Measurements from ENCODE around the gene SLC9A3. TPM values are rescaled to one million over a fixed set of nuclear protein-coding genes. Genes with fewer than 3 reads are reported as not detected.

Gene SLC9A3
- total RNA-seq, 1 experiment from 2014 or later = 1.5 TPM

- ChIA-PET CTCF (interaction anchor here (2.3 kb wide), 1 partner anchor 107 kb away, joined by 22 read pairs; no protein-coding TSS in a partner anchor), POLR2A (interaction anchor here (1.3 kb wide), 1 partner anchor 9 kb away, joined by 3 read pairs; no protein-coding TSS in a partner anchor), RAD21 (ENCODE audit: low non-redundant PET in 1 of 2, low total read pairs in 2 of 2, uncharacterized antibody in 2 of 2, unreplicated experiment in 2 of 2) (no interaction called here)
- DNase-seq (ENCODE audit: low read depth, low spot score) = no peak
- Histone ChIP-seq H3K4me1 (ENCODE audit: control insufficient read depth in 1 of 2, insufficient read depth in 2 of 2, low read length in 2 of 2) (peaks cover 0 to 9% of the 10 kb centered on the region in 2 experiments; a peak in 3 of 4 replicates), H3K4me2 (ENCODE audit: low read length) (no peak overlapping the region), H2AFZ (ENCODE audit: low read depth, low read length, poor library complexity, severe bottlenecking) (no peak overlapping the region), H3K79me2 (ENCODE audit: insufficient read depth, low read length) (no peaks in the 10 kb centered on the region), H3K9me3 (ENCODE audit: control insufficient read depth in 1 of 2, insufficient read depth in 1 of 2, low read depth in 1 of 2, low read length in 2 of 2) (no peaks in the 10 kb centered on the region), H3K9me2 (ENCODE audit: insufficient read depth) (no peaks in the 10 kb centered on the region), H4K20me1 (ENCODE audit: insufficient read depth) (no peaks in the 10 kb centered on the region), H3K36me3 (ENCODE audit: control insufficient read depth in 1 of 2, insufficient read depth in 2 of 2, low read length in 2 of 2) (no peaks in the 10 kb centered on the region), H3K9ac (ENCODE audit: low read length) (no peak overlapping the region), H3K27ac (ENCODE audit: low read depth, low read length) (no peak overlapping the region), H3K27me3 (ENCODE audit: insufficient read depth, low read length) (no peaks in the 10 kb centered on the region), H3K4me3 (replicated peaks in 1 of 2; ENCODE audit: low read depth in 1 of 2, low read length in 2 of 2) (no peak overlapping the region)
- intact Hi-C loops (cut with micrococcal nuclease) = no loop called here
- BruUV-seq (replicated peaks) = no TSS peak
- no peak for ATAC-seq
- TF ChIP-seq POLR2AphosphoS5 (IDR thresholded peaks at IDR 0.05; ENCODE audit: low read depth, low read length) (no peak), SP1 (IDR thresholded peaks at IDR 0.05; ENCODE audit: low read depth) (no peak)
Observed at GRCh38 chr5:423626-424261, 100.5 kb downstream of the SLC9A3 start.

- no peaks in the 10 kb centered on the region for H3K9me3 ChIP-seq (ENCODE audit: control insufficient read depth in 1 of 2, insufficient read depth in 1 of 2, low read depth in 1 of 2, low read length in 2 of 2)
- RAD21 ChIA-PET (ENCODE audit: low non-redundant PET in 1 of 2, low total read pairs in 2 of 2, uncharacterized antibody in 2 of 2, unreplicated experiment in 2 of 2) = no interaction called here
- H3K9me2 ChIP-seq (ENCODE audit: insufficient read depth) = no peaks in the 10 kb centered on the region
- TF ChIP-seq EZH2 (IDR thresholded peaks at IDR 0.05) = no peak
- intact Hi-C loops (cut with micrococcal nuclease) = no loop called here
- H3K4me3 ChIP-seq (replicated peaks in 1 of 2; ENCODE audit: low read depth in 1 of 2, low read length in 2 of 2) = no peak overlapping the region
- H3K27me3 ChIP-seq (ENCODE audit: insufficient read depth, low read length) = no peaks in the 10 kb centered on the region
- H4K20me1 ChIP-seq (ENCODE audit: insufficient read depth) = no peaks in the 10 kb centered on the region
- H3K79me2 ChIP-seq (ENCODE audit: insufficient read depth, low read length) = no peaks in the 10 kb centered on the region
- POLR2A ChIA-PET = no interaction called here
- DNase-seq (ENCODE audit: low read depth, low spot score) (no peak), ATAC-seq (no peak)
- H3K4me2 ChIP-seq (ENCODE audit: low read length) = no peak overlapping the region
- CTCF ChIA-PET = no interaction called here
- no peaks in the 10 kb centered on the region for H3K36me3 ChIP-seq (ENCODE audit: control insufficient read depth in 1 of 2, insufficient read depth in 2 of 2, low read length in 2 of 2)
- H2AFZ ChIP-seq (ENCODE audit: low read depth, low read length, poor library complexity, severe bottlenecking) = no peak overlapping the region
- H3K9ac ChIP-seq (ENCODE audit: low read length) = no peak overlapping the region
- no TSS peak for BruUV-seq (replicated peaks)
- H3K27ac ChIP-seq (ENCODE audit: low read depth, low read length) = no peak overlapping the region
- H3K4me1 ChIP-seq (ENCODE audit: control insufficient read depth in 1 of 2, insufficient read depth in 2 of 2, low read length in 2 of 2) = peaks cover 0 to 9% of the 10 kb centered on the region in 2 experiments; a peak in 3 of 4 replicates
Observed at GRCh38 chr5:423233-423565, 101.0 kb downstream of the SLC9A3 start.
